Left forelimb (tissue), 1 donor: ENCODE results near the gene HSPB3.
"Not testable (repeated sequence)": the region's sequence is repeated elsewhere in the genome, so short reads cannot be mapped to it uniquely, and the experiment has no call there.

Experiments used
- DNase-seq: peaks from one replicate; pipeline ENCODE4 v3.0.0-alpha.2; 2018; ENCODE audit warnings: low spot score

HSPB3 gene

GRCh38 chr5:54455413-54456157 lies at the start of gene HSPB3:
Gene HSPB3, plus strand, starts transcription at chr5:54455699. Its CDS starts 91 bp downstream, at chr5:54455790.
- DNase-seq = no peak

- DNase-seq = no peak
These were observed 44.3 kb upstream of the HSPB3 start for GRCh38 chr5:54411176-54411575.

- no peak for DNase-seq
These were observed 42.6 kb upstream of the HSPB3 start for GRCh38 chr5:54412913-54413312.

GRCh38 chr5:54415147-54415546 lies 40.4 kb upstream of the HSPB3 start:
- DNase-seq = no peak

GRCh38 chr5:54415896-54416601 lies 39.5 kb upstream of the HSPB3 start:
- DNase-seq = no peak

- not testable (repeated sequence) for DNase-seq
These were observed 35.7 kb upstream of the HSPB3 start for GRCh38 chr5:54419573-54420423.

- DNase-seq = not testable (repeated sequence)
These were observed 35.0 kb upstream of the HSPB3 start for GRCh38 chr5:54420511-54420910.

- no peak for DNase-seq
These were observed 33.5 kb upstream of the HSPB3 start for GRCh38 chr5:54421976-54422375.

- no peak for DNase-seq
These were observed 30.2 kb upstream of the HSPB3 start for GRCh38 chr5:54425258-54425657.

- DNase-seq = no peak
These were observed 29.3 kb upstream of the HSPB3 start for GRCh38 chr5:54426209-54426608.

GRCh38 chr5:54434650-54435049 lies 20.8 kb upstream of the HSPB3 start:
- not testable (repeated sequence) for DNase-seq

- DNase-seq = no peak
These were observed 16.7 kb upstream of the HSPB3 start for GRCh38 chr5:54438620-54439389.

- DNase-seq = no peak
These were observed 15.0 kb upstream of the HSPB3 start for GRCh38 chr5:54440456-54440893.

- no peak for DNase-seq
These were observed 13.2 kb upstream of the HSPB3 start for GRCh38 chr5:54442271-54442670.

GRCh38 chr5:54443270-54443669 lies 12.2 kb upstream of the HSPB3 start:
- no peak for DNase-seq

GRCh38 chr5:54445691-54446378 lies 9.7 kb upstream of the HSPB3 start:
- no peak for DNase-seq

GRCh38 chr5:54446379-54446732 lies 9.1 kb upstream of the HSPB3 start:
- no peak for DNase-seq

GRCh38 chr5:54449923-54450322 lies 5.6 kb upstream of the HSPB3 start:
- no peak for DNase-seq

GRCh38 chr5:54450542-54450941 lies 5.0 kb upstream of the HSPB3 start:
- no peak for DNase-seq

- DNase-seq = no peak
These were observed 2.5 kb upstream of the HSPB3 start for GRCh38 chr5:54453046-54453445.

- no peak for DNase-seq
These were observed 897 bp upstream of the HSPB3 start for GRCh38 chr5:54454602-54455001.
